Glomerular endothelial cell (primary cell): ENCODE results near the gene R3HDM2. TPM values are rescaled to one million over a fixed set of nuclear protein-coding genes. Genes with fewer than 3 reads are reported as not detected.
"Not testable (repeated sequence)": the region's sequence is repeated elsewhere in the genome, so short reads cannot be mapped to it uniquely, and the experiment has no call there.

Source experiments
- DNase-seq: peaks from one replicate; pipeline ENCODE4 v3.0.0-alpha.2; 2011; ENCODE audit warnings: low read depth, low spot score; ENCODE audit errors: extremely low read depth
- total RNA-seq: library from RNA; depleted of rRNA; stranded (reverse); fragments of >200 nt; gene quantifications from 2 replicates; pipeline ENCODE4 v1.2.3, GENCODE V29; 2015

Gene R3HDM2
- total RNA-seq, 1 donor from 2014 or later, result 18.6 TPM

DNA sequence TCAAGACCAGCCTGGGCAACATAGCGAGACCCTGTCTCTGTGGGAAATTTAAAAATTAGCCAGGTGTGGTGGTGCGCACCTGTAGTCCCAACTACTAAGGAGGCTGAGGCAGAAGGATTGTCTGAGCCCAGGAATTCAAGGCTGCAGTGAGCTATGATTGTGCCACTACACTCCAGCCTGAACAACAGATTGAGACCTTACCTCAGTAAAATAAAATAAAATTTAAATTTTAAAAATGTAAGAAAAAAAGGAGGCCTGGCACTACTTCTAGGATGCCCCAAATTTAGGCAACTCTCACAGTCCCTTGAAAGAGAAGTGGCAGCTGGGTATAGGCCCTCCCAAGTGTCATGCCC is 23.3 kb upstream of the R3HDM2 start:
- DNase-seq, result no peak

GRCh38 chr12:57452937-57453509 is 22.2 kb upstream of the R3HDM2 start:
- DNase-seq, result peak; percentile 31

DNA sequence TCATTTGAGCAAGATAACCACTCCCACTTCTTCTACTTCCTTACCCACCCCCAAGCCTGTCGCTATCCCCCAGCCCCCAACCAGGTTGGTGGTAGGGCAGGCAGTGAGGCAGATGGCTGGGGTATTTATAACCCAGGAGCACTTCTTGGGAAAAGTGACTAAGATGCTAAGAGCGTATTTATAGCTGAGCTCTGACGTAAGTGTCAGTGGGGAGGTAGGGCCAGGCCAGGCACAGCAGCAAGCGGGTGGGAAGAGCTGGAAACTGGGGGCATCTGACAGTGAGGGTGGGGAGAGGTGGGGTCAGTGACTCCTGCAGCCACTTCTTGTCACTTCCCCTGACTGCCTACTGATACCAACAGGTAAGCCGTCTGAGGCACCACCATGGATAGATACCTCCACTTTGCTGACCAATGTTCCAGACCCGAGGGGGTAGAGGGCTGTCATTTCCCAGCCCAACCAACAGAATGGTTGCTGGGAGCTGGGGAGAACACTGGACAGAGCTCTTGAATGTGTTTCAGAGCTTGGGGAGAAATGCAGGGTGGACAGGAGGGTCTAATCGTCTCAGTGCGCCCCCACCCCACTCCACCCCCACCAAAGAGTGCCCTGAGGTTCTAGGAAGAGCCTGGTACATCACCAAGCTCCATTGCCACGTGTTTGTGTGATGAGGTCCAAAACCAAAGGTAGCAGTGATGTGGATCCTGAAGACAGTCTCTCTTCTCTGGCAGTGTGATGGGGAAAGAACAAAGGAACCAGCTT is 21.5 kb upstream of the R3HDM2 start:
- no peak for DNase-seq

- no peak for DNase-seq
Measured at GRCh38 chr12:57451233-57451778, 20.5 kb upstream of the R3HDM2 start.

- no peak for DNase-seq
Measured at GRCh38 chr12:57450057-57450456, 19.2 kb upstream of the R3HDM2 start.

DNA sequence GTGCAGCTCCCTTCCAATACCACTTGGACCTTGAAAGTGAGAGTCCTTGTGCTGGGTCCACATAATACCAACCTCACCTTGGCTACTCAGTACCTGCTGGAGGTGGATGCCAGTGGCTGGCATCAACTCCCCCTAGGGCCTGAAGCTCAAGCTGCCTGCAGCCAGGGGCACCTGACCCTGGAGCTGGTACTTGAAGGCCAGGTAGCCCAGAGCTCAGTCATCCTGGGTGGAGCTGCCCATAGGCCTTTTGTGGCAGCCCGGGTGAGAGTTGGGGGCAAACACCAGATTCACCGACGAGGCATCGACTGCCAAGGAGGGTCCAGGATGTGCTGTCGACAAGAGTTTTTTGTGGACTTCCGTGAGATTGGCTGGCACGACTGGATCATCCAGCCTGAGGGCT is 18.5 kb upstream of the R3HDM2 start:
- no peak for DNase-seq

GRCh38 chr12:57448669-57449068 is 17.8 kb upstream of the R3HDM2 start:
- no peak for DNase-seq

DNA sequence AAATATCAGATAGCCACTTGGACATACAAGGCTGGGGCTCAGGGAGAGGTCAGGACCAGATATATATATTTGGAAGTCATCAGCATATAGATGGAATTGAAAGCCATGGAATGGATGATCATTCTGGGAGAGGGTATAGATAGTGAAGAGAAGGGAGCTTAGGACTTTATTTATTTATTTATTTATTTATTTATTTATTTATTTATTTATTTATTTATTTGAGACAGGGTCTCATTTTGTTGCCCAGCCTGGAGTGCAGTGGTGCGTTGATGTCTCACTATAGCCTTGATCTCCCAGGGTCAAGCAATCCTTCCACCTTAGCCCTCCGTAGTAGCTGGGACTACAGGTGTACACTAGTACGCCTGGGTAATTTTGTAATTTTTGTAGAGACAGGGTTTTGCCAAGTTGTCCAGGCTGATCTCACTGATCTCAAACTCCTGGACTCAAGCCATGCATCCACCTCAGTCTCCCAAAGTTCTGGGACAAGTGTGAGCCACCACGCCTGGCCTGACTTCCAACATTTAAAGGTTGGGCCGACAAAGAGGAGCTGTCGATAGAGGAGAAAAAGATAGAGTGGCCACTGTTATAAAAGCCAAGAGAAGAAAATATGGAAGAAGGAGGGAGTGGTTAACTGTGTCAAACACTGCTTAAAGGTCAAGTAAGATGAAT is 15.6 kb upstream of the R3HDM2 start:
- no peak for DNase-seq

DNA sequence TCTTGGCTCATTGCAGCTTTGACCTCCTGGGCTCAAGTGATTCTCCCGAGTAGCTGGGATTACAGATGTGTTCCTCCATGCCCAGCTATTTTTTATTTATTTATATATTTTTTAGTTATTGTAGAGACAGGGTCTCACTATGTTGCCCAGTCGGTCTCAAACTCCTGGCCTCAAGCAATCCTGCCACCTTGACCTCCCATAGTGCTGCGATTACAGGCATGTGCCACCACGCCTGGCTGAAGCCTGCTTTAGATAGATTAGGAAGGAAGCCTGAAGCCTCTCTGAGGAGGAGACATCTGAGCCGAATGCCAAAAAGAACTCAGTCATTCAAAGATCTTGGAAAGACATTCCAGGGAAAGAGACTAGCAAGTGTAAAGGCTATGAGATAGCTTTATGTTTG is 13.9 kb upstream of the R3HDM2 start:
- no peak for DNase-seq

GRCh38 chr12:57444337-57444736 is 13.5 kb upstream of the R3HDM2 start:
- DNase-seq, result not testable (repeated sequence)

DNA sequence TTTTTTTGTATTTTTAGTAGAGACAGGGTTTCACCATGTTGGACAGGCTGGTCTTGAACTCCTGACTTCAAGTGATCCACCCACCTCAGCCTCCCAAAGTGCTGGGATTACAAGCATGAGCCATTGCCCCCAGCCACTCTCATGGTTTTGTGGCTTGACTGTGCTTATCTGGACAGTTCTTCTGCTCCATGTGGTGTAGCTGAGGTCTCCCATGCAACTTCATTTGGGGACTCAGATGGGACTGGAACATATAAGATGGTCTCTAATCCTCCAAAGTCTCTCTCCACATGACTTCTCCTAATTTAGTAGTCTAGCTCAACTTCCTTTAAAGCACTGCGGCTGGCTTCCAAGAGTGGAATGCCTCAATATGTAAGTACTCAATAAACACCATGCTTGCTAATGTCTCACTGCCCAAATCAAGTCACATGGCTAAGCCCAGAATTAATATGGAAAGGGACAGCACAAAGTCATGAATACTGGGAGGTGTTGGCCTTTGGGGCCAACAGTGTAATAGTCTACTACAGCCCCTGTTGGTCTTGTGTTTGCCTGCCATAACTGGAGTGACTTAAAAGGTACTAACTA is 11.1 kb upstream of the R3HDM2 start:
- DNase-seq, result no peak

DNA sequence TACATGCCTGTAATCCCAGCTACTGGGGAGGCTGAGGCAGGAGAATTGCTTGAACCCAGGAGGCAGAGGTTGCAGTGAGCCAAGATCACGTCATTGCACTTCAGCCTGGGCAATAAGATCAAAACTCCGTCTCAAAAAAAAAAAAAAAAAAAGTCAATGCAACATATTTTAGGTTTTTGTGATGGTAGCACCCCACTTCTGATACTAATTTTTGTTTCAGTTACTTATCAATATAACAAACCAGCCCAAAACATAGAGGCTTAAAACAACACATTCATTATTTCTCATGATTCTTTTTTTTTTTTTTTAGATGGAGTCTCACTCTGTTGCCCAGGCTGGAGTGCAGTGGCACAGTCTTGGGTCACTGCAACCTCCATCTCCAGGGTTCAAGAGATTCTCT is 10.6 kb upstream of the R3HDM2 start:
- not testable (repeated sequence) for DNase-seq

GRCh38 chr12:57439762-57440266 is 9.0 kb upstream of the R3HDM2 start:
- no peak for DNase-seq

- DNase-seq, result no peak
Measured at GRCh38 chr12:57438400-57438799, 7.6 kb upstream of the R3HDM2 start.

- DNase-seq, result no peak
Measured at GRCh38 chr12:57435293-57435692, 4.5 kb upstream of the R3HDM2 start.

DNA sequence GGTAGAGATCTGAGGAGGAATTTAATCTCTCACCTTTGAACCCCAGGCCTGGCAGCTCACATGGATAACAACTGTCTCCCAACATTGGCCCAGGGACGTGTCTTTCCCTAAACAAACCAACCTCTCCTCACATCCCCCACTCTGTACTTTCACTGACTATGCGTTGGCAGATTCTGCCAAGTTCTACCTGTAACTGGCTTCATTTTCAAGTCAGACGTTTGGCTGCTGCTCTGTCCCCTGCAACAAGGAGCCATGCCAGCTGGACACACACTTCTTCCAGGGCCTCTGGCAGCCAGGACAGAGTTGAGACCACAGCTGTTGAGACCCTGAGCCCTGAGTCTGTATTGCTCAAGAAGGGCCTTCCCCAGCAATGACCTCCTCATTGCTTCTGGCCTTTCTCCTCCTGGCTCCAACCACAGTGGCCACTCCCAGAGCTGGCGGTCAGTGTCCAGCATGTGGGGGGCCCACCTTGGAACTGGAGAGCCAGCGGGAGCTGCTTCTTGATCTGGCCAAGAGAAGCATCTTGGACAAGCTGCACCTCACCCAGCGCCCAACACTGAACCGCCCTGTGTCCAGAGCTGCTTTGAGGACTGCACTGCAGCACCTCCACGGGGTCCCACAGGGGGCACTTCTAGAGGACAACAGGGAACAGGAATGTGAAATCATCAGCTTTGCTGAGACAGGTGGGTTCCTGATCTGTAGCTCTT is 3.8 kb upstream of the R3HDM2 start, which contains the start of gene INHBC:
INHBC (plus strand) TSS at position 268 of the 707 bp plus-strand sequence; CDS start at position 371, 103 bp downstream.
- DNase-seq, result no peak

GRCh38 chr12:57433370-57433769 is 2.5 kb upstream of the R3HDM2 start:
- DNase-seq, result no peak

DNA sequence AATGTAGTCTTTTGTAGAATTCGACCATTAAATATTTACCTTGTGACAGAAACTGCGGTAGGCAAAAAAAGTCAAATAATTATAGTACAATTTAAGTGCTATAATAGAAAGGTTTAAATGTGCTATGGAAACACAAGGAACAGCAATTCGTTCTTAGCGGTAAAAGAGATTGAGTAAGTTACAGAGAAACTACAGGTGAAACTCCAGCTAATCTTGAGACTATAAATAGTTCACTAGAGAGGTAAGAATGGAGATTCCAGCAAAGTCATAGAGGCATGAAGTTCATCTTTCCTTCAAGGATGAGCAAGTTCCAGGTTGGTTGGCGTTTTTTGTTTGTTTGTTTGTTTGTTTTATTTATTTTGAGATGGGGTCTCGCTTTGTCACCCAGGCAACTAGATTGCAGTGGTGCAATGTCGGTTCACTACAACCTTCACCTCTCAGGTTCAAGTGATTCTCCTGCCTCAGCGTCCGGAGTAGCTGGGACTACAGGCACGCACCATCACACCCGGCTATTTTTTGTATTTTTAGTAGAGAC is 878 bp upstream of the R3HDM2 start:
- DNase-seq, result no peak

- peak; percentile 20 for DNase-seq
Measured at GRCh38 chr12:57430112-57430930, 522 bp downstream of the R3HDM2 start.
